K562 treated with DMSO at 1 percent for 48 hours (cell line): ENCODE results near the gene KCNH8. TPM values are rescaled to one million over a fixed set of nuclear protein-coding genes. Genes with fewer than 3 reads are reported as not detected.

Experiments
- total RNA-seq: library from RNA; unstranded; fragments of 300-600 nt; gene quantifications from 2 replicates; pipeline ENCODE4 v1.2.3, GENCODE V29; 2022; ENCODE audit warnings: low replicate concordance; ENCODE audit errors: extremely low read depth

Gene KCNH8
- not detected in 2 replicates for total RNA-seq

DNA sequence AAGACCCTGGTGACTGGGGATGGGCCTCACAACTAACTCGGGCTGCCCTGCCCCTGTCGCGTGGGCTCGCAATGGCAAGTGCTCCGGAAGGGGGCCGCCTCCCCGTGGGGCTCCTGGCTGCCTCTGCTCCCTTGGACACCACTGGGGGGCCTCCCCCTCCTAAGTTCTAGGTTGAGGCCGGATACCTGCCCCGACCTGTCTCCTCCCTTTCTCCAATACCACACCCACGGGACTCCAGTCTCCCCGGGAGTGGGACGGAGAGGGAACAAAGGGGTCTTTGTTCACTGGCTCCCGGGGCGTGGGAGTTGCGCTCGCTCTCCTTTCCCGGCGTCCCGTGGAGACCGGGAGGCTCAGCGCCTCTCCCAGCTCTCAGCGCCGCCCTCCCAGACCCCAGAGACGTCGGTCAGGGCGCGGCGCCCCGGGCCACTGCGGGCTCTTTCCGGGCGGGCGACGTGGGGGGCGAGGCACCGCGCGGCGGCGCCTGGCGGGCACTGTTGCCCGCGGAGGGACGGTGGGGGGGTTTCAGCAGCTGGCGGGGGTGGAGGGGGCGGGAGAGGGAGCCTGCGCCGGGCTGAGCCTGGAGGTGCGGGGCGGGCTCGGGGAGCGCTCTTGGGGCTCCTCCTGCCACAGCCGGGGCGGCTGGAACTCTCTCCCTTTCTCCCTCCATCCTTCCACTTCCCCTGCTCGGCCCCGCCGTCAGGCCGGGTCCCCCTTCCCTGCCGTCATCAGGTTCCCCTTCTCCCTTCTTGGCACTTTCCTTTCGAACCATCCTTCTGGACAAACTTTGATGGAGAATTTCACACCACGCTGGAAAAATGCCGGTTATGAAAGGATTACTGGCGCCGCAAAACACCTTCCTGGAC is at the start of gene KCNH8:
TSS of gene KCNH8 (plus strand) at position 606 of the 863 bp plus-strand sequence. CDS start at position 816, 210 bp downstream.

